Cortex of kidney (tissue), 1 donor: ENCODE measurements around the gene TMC4.
"Not testable (repeated sequence)": the region's sequence is repeated elsewhere in the genome, so short reads cannot be mapped to it uniquely, and the experiment has no call there.

Experiments
- DNase-seq: peaks from one replicate; lab custom pipeline; 2025; lab: John Stamatoyannopoulos, UW

TMC4 gene

DNA sequence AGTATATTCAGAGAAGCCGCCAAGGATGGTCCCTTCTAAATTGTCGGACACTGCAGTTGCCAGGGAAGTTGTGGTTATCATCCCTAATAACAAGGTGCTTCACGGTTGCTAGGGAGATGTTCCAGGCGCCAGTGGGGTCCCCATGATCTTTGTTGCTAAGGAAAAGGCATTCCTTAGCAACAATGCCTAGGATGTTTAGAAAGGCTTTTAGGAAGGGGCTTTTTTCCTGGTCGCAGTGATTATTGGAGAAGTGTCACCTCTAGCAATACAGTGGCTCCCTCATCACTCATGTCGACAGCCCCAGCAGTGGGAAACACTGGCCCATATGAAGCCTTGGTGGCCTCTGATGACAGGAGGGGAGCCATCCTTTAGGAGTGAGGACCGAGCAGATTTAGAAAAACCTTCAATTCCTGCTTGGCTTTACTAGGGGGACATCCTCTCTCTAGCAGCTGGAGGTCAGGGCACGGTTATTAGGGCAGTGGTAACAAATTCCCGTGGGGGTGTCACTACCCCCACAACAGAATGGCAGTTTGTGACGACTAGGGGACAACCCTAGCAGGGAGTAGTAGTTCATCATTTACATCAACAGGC lies 6.4 kb upstream of the TMC4 start:
- no peak for DNase-seq

DNA sequence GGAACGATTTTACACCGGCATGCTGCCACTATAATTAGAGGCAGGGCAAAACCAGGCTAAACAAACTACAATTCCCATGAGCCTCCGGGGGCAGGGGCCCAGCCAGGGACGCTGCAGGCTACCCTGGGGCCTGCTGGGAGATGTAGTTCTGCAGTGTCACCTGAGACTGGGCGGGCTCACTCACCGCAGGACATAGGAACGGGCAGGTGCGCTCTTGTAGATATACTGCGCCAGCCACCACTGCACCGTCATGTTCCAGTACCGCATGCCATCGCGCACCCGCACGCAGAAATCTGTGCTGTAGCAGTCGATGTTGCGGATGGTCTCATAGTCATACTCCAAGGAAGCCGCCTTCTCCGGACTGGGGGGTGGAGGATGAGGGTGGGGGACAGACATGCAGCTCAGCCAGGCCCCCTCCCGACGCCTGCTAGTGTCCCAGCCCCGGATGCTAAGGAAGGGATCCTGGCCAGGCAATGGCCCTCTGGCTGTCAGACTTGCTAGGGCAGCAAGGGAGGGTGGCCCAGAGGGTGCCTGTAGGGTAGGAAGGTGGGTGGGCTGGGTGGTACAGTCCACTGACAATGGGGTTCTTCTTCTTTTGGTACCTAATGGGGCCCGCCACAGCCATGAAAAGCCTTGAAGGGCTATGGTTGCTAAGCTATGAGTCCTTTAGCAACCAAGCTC lies 5.8 kb upstream of the TMC4 start:
- DNase-seq: no peak

DNA sequence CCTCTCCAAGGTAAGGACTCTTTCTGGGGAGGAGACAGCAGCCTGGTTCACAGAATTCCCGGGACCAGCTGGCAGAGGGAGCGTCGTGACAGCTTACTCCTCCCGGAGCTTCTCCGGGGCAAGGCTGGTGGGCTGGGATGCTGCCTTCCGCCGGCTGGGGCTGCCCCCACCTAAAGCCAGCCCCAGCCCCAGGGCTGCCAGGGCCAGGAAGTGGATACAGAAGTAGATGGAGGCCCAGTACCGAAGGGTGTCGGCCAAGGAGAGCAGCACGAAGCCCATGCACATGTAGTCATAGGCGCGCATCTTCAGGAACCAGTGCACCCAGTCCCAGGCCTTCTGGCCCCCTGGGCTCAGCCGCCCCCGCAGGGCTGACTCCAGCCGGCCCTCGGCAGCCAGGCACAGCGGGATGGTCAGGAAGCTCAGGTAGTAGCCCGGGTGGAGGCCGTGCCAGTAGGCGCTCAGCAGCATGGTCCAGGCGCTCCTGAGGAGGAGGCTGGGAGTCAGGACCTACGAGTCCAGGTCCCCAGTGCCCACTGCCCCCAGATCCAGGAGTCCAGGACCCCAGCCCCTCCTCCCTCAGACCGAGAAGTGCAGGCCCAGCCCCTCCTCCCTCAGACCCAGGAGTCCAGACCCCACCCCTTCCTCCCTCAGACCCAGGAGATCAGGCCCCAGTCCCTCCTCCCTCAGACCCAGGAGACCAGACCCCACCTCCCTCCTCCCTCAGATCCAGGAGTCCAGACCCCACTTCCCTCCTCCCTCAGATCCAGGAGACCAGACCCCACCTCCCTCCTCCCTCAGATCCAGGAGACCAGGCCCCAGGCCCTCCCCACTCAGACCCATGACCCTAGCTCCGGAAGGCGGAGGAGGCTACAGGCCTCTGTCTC lies 1.2 kb upstream of the TMC4 start:
- DNase-seq: no peak

DNA sequence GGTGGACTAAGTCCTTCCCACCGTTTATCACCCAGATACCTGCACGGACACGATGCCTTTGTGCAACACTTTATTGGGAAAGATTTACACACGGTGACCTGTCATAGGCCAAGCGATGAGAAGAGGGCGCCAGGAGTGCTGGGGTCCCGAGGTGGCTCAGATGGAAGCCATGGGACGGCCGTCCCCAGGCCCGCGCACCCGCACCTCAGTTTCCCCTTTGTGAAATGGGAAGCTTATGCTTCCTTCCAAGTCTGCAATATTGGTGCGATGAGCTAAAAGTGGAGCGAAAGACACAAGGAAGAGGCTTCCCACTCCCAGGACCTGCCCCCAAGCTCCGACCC lies 369 bp upstream of the TMC4 start:
- DNase-seq: no peak

DNA sequence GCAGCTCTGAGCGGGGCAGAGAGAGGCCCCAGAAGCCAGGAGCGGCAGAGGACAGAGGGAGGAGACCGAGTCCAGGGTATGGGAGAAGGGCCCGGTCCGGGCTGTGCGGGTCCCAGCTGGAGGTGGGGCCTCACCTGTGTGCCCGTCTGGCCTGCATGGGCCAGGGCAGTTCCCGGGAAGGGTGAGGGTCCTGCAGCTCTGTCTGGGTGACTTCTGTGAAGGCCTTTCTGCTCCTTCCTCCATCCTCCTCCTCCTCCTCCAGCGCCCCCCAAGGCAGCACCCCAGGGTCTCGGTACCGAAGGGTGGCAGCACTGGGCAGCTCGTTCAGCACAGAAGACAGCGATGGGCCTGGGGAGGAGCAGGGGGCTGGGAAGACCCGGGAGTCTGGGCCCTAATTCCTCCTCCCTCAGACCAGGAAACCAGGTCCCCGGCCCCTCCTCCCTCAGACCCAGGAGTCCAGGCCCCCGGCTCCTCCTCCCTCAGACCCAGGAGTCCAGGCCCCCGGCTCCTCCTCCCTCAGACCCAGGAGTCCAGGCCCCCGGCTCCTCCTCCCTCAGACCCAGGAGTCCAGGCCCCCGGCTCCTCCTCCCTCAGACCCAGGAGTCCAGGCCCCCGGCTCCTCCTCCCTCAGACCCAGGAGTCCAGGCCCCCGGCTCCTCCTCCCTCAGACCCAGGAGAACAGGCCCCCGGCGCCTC lies 1.1 kb downstream of the TMC4 start:
- not testable (repeated sequence) for DNase-seq

DNA sequence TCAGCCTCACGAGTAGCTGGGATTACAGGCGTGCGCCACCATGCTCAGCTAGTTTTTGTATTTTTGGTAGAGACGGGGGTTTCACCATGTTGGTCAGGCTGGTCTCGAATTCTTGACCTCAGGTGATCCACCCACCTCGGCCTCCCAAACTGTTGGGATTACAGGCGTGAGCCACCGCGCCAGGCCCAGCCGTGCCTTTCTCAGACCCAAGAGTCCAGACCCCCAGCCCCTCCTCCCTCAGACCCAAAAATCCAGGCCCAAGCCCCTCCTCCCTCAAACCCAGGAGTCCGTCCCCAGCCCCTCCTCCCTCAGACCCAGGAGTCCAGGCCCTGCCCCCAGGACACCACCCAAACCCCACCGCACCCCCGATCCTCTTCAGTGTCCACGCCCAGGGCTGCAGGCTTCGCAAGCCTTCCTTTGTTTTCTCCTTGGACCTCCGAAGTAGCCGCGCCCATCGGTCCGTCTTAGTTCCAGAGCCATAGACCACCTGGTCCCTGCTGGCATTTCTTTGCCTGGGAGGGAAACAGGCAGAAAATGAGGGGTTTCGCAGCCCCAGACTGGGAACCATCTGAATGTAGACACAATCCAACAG lies 3.7 kb downstream of the TMC4 start:
- no peak for DNase-seq

DNA sequence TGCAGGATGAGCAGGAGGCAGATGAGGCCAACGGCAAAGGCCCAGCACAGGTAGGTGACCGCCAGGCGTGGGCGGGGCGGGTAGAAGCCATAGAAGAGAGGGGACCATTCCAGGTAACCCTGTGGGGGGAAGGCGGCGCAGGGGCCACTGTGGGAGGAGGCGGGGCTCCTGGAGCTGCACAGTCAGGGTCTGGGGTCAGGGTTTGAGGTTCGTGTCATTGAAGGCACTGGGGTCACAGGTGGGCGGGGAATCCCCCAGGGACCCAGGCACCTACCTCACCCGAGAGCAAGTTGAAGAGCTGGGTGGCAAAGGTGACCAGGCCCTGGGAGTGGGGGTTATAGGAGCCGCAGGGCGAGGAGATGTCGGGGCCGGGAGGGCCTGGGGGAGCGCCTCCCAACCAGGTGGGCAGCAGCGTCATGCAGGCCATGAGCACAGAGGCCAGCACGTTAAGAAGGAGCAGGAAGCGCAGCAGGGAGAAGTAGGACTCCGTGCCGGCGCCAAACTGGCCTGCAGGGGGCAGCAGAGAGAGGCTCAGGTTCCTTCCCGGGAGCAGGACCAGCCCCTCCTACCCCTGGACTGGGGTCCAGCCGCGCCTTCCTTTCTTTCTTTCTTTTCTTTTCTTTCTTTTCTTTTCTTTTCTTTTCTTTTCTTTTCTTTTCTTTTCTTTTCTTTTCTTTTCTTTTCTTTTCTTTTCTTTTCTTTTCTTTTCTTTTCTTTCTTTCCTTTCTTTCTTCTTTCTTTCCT lies 4.6 kb downstream of the TMC4 start:
- DNase-seq: no peak

DNA sequence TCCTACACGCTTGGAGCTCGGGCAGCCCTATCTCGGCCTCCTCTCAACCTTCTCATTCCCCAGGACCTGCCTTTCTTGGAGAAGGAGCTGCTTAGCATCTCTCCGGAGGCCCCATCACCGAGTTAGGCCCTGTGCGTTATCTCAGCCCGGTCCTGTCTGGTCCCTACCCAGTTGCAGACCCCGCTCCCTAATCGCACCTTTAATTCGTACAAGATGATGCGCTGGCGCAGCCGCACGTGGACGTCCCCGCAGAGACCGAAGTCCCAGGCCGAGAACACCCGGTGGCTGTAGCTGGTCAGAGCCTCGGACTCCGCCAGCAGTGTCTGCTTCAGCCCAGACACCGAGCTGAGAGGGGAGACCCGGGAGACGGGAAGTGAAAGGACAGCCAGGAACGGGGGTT lies 7.7 kb downstream of the TMC4 start:
- DNase-seq: no peak

DNA sequence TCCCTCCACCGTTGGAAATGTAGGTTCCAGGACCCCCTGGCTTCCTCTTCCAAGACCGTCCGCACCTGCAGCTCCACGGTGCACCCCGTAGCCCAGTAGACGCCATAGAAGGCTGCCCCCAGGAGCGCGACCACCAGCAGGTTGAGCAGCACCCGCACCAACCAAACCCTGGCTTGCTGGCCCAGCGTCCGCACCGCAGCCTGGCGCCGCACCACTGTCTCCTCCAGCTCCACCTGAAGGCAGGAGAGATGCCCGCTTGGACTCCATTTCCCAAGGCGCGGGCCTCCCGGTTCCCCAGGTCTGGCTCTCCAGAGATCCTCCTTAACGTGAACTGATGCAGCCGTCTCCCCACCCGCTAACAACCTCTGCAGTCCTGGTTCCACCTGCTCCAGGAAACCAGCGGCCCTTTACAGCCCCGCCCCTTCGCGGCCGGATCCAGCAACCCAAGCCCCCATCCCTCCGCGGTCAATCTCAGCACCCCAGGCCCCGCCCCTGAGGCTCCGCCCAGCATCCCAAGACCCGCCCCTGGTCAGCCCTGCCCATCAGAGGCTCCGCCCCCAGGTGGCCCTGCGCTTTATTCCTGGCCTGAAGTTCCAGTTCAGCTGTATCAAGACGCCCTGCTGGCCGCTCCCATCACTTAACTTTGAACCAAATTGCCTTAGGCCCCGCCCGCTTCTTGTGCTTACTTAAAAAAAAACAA lies 8.4 kb downstream of the TMC4 start:
- no peak for DNase-seq

DNA sequence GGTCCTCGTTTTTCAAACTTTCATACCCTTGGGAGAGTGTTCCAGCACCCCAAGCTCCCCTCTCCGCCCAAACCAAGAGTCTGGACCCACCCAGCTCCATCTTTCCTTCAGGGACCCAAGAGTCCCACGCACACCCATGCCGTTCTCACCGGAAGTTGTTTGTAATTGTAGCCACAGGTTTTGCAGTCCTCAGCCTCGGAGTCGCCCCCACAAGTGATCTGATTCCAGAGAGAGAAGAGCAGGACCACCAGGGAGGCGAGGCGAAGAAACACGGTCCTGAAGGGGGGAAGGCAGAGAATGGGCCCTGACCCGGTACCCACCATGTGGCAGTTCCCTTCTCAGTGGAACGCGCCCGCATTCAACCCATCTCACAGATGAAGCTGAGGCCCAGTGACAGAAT lies 10.1 kb downstream of the TMC4 start:
- no peak for DNase-seq

DNA sequence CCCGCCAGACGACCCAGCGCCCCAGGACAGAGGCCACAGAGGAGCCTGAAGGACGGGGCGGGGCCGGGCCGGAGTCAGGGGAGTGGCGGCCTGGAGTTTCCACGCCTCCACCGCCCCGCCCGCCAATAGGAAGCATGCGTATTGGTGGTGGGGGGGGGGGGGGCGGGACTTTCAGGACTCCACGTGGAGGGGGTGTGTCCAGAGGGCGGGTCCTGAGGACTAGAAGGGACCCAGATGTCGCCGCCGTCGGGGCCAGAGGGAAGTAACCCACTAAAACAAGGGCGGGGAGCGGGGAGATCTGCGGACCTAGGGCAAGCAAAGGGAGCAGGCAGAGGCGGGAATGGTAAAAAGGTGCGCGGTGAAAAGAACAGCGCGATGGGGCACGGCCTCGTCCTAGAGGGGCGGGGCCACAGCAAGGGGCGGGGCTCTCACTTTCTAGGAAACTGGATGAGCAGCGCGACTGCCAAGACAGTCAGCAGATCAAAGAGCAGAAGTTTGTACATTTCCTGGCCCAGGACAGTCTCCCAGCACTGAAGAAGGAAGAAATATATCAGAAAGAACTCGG lies 10.6 kb downstream of the TMC4 start:
- DNase-seq: no peak

DNA sequence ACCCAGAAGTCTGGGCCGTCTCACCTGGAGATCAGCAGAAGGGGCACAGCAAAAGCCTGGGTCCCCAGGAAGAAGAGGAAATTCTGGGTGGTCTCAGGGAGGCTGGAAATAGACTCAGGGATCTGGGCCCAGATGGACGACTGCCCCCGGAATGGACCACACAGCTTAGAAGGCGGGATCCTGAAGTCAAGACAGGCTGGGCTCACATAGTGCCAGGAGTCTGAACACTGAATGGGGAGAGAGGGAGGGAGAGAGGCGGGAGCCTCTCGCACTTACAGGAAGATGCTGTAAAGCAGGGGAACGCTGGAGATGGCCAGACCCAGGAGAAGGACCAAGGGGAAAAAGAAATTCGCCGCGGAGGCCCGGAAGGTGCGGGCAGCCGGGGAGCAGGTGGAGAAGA lies 12.1 kb downstream of the TMC4 start:
- no peak for DNase-seq

DNA sequence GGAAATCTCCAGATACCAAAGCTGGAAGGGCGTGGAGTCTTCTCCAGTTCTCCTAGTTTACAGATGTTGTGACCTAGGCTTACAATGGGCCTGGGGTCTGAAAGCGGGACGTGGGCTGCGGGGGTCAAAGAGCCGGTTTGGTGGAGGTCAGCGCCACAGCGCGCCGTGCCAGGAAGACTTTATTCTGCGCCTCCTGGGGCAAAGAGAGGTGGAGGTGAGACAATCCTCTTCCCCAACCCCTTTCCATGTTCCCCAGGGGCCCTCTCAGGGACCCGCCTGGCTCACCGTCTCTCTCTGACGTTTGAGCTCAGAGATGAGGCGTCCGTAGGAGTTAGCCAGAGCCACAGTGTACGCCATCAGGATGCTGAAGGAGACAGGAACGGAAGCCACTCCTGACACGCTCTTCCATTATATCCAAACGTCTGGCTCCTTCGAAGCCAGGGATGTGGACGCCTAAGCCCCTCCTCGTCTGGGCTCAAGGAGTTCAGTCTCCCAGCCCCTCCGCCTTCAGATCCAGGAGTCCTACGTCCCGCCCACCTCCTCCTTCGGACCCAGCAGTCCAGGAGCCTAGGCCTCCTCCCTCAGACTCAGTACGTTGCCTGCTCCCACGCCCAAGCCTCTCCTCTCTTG lies 12.7 kb downstream of the TMC4 start:
- no peak for DNase-seq

DNA sequence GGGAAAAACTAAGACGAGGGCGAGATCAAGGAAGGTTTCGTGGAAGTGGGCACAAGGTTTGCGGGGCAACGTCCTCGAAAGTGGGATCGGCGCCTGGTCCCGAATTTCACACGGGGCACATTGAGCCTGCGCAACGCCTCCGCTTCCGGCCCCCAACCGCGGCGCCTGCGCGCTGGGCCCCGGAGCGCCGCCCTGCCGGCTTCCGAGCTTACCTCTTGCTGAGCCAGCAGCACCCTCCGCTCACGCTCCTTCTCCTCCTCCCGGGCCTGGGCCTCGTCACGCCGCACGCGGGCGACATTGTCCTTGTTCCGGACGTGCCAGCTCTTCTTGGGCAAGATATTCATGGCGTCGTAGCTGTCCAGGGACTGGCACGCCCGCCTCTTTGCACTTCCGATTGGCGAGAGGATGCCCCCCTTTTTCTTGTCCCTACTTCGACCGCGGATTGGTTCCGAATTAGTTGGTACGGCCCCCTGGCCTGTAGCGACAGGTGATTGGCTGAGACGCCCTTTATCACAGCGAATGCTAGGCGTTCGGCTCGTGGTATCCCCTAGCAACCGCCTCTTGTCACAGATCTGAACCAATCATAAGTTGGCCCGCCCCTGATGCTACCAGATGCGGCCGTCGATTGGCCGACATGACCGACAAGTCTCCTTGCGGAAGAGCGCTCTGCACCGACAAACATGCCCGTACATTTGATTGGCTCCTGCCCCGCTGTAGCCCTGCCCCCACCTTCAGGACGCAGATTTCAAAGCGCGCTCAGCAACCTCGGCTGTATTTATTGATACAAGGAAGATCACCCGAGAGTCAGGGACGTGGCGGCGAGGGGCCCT lies 13.4 kb downstream of the TMC4 start, which contains the start of gene LENG1:
TSS of gene LENG1 (minus strand) at position 370 of the 830 bp plus-strand sequence. CDS start at position 344, 26 bp downstream.
- no peak for DNase-seq

DNA sequence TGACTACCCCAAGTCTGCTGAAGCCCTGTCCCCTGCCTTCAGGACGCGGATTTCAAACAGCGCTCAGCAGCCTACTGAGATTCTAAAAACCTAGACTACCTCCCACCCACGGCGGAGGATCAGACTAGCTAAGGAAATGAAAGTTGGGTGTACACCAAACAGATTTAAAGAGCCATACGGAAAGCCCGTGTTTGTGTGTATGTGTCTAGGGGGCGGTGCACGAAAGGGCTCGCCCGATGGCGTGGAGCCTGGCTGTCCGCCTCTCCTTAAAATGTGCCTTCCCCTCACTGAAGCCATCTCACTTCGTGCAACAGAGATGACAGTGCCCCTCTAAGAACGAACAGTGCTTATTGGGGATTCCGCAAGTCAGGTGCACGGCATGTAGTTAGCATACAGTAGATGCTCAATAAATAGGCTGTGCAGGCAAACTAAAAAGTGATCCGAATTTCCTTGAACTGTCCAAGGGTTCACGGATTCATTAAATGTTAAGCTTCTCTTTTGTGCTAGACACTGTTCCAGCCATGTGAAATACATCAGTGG lies 14.1 kb downstream of the TMC4 start:
- no peak for DNase-seq

DNA sequence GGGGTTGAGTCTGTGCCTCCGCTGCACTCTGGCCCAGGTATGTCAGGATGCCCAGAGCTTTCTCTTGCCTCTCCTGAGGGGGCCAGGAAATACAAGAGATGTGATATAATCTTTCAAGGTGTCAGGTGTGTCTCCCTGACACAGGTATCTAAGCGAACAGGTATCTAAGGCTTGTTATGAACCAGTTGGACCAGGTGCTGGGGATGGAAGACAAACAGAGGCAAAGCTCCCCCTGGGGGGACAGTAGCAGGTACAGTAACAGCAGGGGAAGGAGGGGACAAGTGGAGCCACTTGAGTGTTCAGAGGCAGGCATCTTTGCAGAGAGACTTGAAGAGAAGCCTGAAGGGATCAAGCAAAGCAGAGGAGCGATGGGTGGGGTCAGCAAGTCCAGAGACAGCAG lies 16.0 kb downstream of the TMC4 start:
- no peak for DNase-seq

DNA sequence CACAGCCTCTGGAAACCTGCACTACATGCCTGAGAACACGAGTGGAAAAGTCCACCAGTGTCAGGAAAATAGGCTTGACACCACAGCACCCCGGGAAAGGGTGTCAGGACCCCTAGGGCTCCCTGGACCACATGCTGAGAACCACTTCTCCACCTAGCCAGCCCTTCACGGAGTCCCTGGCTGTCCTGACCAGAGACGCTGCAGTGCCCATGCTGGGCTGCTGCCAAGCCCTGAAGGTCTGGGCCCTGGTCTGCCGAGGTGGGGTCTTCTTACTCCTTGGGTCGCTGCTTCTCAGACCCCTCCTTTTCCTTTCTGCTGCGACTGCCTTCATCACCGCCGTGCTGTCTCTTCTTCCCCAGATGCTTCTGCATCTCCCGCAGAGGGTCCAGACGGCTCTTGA lies 16.5 kb downstream of the TMC4 start:
- no peak for DNase-seq

DNA sequence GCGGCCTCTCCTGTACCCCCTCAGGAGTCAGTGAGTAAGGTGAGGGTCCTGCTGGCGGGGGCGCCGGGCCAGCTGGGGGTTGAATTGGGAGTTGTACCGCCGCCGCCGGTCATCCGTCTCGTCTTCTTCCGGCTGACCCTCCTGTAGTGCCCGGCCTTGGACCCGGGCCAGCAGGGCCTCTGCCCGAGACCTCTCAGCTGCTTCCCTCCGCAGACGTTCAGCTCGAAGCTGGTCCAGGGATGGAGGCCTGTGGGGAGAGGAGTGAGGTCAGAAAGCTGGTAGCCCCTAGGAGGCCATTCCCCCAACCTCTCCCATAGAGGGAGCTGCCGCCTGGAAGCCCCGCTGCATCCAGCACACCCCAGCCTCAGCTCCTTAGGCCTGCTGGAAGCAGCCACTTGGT lies 17.3 kb downstream of the TMC4 start:
- no peak for DNase-seq
